Measurements from ENCODE around the gene TSPEAR. TPM values are rescaled to one million over a fixed set of nuclear protein-coding genes. Genes with fewer than 3 reads are reported as not detected.

TSPEAR gene
- total and polyA plus RNA-seq, 9 of the 15 experiments (the other 6 are each of a cell fraction or from before 2014, with no cell fraction given), result not detected

DNA sequence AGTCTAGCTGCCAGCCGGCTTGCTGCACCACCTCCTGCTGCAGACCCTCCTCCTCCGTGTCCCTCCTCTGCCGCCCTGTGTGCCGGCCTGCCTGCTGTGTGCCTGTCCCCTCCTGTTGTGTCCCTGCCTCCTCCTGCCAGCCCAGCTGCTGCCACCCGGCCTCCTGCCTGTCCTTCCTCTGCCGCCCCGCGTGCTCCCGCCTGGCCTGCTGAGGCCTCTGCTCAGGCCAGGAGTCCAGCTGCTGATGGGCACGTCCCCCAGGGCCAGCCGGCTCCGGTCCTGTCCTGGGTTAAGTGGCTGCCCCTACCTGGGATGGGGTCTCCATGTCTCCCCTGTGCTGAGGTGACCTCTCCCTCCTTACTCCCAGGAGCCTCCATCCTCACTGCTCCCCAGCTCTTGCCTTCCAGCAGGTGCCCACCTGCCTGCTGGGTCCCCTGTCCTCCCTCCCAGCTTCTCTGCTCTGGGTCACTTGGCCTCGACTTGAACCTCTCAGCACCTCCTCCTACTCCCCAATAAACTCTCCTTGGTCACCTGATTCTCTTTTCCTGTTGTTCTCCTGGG, 98.6 kb downstream of the TSPEAR start:
- H3K9me1 ChIP-seq (ENCODE audit: control insufficient read depth, insufficient read depth, low read length), result peaks cover 3% of the 10 kb centered on the region
- H3K79me2 ChIP-seq (ENCODE audit: control insufficient read depth, insufficient read depth, low read length), result no peaks in the 10 kb centered on the region
- intact Hi-C loops (cut with micrococcal nuclease), result no loop called here
- no peak overlapping the region for H3K27ac ChIP-seq (ENCODE audit: extremely low read depth, low read depth, low read length)
- H2AFZ ChIP-seq (ENCODE audit: low read depth, low read length), result no peak overlapping the region
- ATAC-seq, result no peak
- no peak for DNase-seq (ENCODE audit: extremely low read depth in 1 of 4, low spot score in 3 of 4)
- peaks cover 0 to 10% of the 10 kb centered on the region in 2 experiments; a peak in 2 of 5 replicates for H3K4me1 ChIP-seq (replicated peaks in 1 of 2; ENCODE audit: control insufficient read depth in 2 of 2, insufficient read depth in 2 of 2, low read length in 2 of 2)
- H3K36me3 ChIP-seq (ENCODE audit: control insufficient read depth, insufficient read depth, low read length), result no peaks in the 10 kb centered on the region
- H3K4me3 ChIP-seq, result no peak overlapping the region
- TF ChIP-seq MECOM (CRISPR knock-in tag; IDR thresholded peaks at IDR 0.05) (no peak), TAF7 (tag; IDR thresholded peaks at IDR 0.05) (no peak), TEAD4 (IDR thresholded peaks at IDR 0.05; ENCODE audit: low read length) (no peak), TEAD4 (CRISPR knock-in tag; IDR thresholded peaks at IDR 0.05; ENCODE audit: borderline replicate concordance) (no peak), HOXB6 (CRISPR knock-in tag; IDR thresholded peaks at IDR 0.05; ENCODE audit: borderline replicate concordance) (no peak), SNIP1 (IDR thresholded peaks at IDR 0.05; ENCODE audit: low read depth) (no peak)
- TF ChIP-seq, protein P1, sequence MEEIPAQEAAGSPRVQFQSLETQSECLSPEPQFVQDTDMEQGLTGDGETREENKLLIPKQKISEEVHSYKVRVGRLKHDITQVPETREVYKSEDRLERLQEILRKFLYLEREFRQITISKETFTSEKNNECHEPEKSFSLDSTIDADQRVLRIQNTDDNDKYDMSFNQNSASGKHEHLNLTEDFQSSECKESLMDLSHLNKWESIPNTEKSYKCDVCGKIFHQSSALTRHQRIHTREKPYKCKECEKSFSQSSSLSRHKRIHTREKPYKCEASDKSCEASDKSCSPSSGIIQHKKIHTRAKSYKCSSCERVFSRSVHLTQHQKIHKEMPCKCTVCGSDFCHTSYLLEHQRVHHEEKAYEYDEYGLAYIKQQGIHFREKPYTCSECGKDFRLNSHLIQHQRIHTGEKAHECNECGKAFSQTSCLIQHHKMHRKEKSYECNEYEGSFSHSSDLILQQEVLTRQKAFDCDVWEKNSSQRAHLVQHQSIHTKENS (CRISPR knock-in tag; IDR thresholded peaks at IDR 0.05), result no peak
- TF ChIP-seq, protein P2, sequence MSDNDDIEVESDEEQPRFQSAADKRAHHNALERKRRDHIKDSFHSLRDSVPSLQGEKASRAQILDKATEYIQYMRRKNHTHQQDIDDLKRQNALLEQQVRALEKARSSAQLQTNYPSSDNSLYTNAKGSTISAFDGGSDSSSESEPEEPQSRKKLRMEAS (CRISPR knock-in tag; IDR thresholded peaks at IDR 0.05), result no peak
- peaks cover 14 to 44% of the 10 kb centered on the region in 2 experiments; a peak in 4 of 5 replicates for H3K27me3 ChIP-seq (ENCODE audit: control insufficient read depth in 2 of 2, insufficient read depth in 2 of 2, low read length in 2 of 2)
- ChIA-PET POLR2A (no interaction called here), CTCF (ENCODE audit: low intra/inter-chr PET ratio) (no interaction called here)
- 0% methylated on average over 8 of the region's 13 CpGs for WGBS (ENCODE audit: insufficient coverage, low coverage, missing lambda C conversion rate)
- no peak overlapping the region for H3K9ac ChIP-seq (ENCODE audit: insufficient read depth in 1 of 2, low read depth in 2 of 2, low read length in 2 of 2)
- H4K20me1 ChIP-seq (replicated peaks; ENCODE audit: control insufficient read depth, insufficient read depth, low read length), result no peaks in the 10 kb centered on the region
- FAIRE-seq, result no peak
- no peak overlapping the region for H3K4me2 ChIP-seq (ENCODE audit: insufficient read depth, low read length)
- in situ Hi-C loops (cut with MboI), result no loop called here
- no TSS peak for BruUV-seq (replicated peaks)
- no peaks in the 10 kb centered on the region; the same call in none of the 2 replicates for H3K9me3 ChIP-seq (replicated peaks; ENCODE audit: control insufficient read depth, insufficient read depth, low read depth, low read length)
